IMR-90 (cell line): ENCODE measurements around the gene AP2B1. TPM values are rescaled to one million over a fixed set of nuclear protein-coding genes. Genes with fewer than 3 reads are reported as not detected.

Experiments
- ATAC-seq: fragments of 200-7000 bp; cut with Tn5 transposase; 2 replicates; pipeline ENCODE4 v1.9.1; 2020; ENCODE audit warnings: low read depth, mild to moderate bottlenecking, moderate library complexity
- BruUV-seq: library from RNA; stranded (reverse); fragments of 400-500 nt; replicated peaks from 2 replicates; lab custom pipeline; 2021; lab: Mats Ljungman, UMichigan
- CTCF ChIA-PET: fragments of 300-600 bp; formaldehyde crosslinking; extraction: SDS; loops from one replicate; lab custom pipeline; 2021; ENCODE audit warnings: antibody characterized with exemption; lab: Yijun Ruan, JAX
- POLR2A ChIA-PET: fragments of 300-600 bp; sonication (Branson Sonifier 250); formaldehyde crosslinking; loops from one replicate; lab custom pipeline; 2022; ENCODE audit warnings: antibody characterized with exemption; ENCODE audit not compliant: unreplicated experiment; lab: Charles Lee
- DNase-seq: peaks from one replicate; pipeline ENCODE4 v3.0.0; 2013
- H2AFZ ChIP-seq: replicated peaks from 2 replicates; pipeline ENCODE3; 2013; ENCODE audit warnings: low read length, mild to moderate bottlenecking; ENCODE audit not compliant: poor library complexity
- H2AK5ac ChIP-seq: 2 replicates; pipeline ENCODE4 v1.6.1; 2013; ENCODE audit warnings: low read depth, low read length, inconsistent platforms
- H2AK9ac ChIP-seq: replicated peaks from 2 replicates; pipeline ENCODE3; 2013; ENCODE audit warnings: mild to moderate bottlenecking, low read depth, low read length, moderate library complexity; ENCODE audit not compliant: poor library complexity
- H2BK120ac ChIP-seq: 2 replicates; pipeline ENCODE4 v1.6.1; 2013; ENCODE audit warnings: low read depth, low read length, inconsistent platforms
- H2BK15ac ChIP-seq: 3 replicates; pipeline ENCODE4 v1.6.1; 2013; ENCODE audit warnings: low read depth, low read length, inconsistent platforms
- H2BK20ac ChIP-seq: 2 replicates; pipeline ENCODE4 v1.6.1; 2013; ENCODE audit warnings: low read depth, mild to moderate bottlenecking, inconsistent platforms, low read length, moderate library complexity
- H2BK5ac ChIP-seq: 2 replicates; pipeline ENCODE4 v1.6.1; 2013; ENCODE audit warnings: mild to moderate bottlenecking, low read depth, low read length, inconsistent platforms; ENCODE audit not compliant: poor library complexity, severe bottlenecking
- H3K14ac ChIP-seq: replicated peaks from 2 replicates; pipeline ENCODE4 v1.6.1; 2013; ENCODE audit warnings: low read depth, low read length, inconsistent platforms
- H3K18ac ChIP-seq: 2 replicates; pipeline ENCODE4 v1.6.1; 2013; ENCODE audit warnings: low read depth, low read length, control low read depth
- H3K23ac ChIP-seq: 2 replicates; pipeline ENCODE4 v1.6.1; 2013; ENCODE audit warnings: low read depth, low read length, inconsistent platforms
- H3K27ac ChIP-seq: 2 replicates; pipeline ENCODE4 v1.5.1; 2013; ENCODE audit warnings: mild to moderate bottlenecking, control low read depth, low read length; ENCODE audit not compliant: insufficient read depth
- H3K27me3 ChIP-seq: 2 replicates; pipeline ENCODE4 v1.6.1; 2013; ENCODE audit warnings: low read length; ENCODE audit not compliant: control insufficient read depth, insufficient read depth
- H3K36me3 ChIP-seq: 2 replicates; pipeline ENCODE4 v1.6.1; 2013; ENCODE audit warnings: low read length, mixed read lengths; ENCODE audit not compliant: control insufficient read depth, insufficient read depth
- H3K4ac ChIP-seq: 2 replicates; pipeline ENCODE4 v1.6.1; 2013; ENCODE audit warnings: low read depth, low read length, inconsistent platforms
- H3K4me1 ChIP-seq: 2 replicates; pipeline ENCODE4 v1.6.1; 2013; ENCODE audit warnings: low read length, mixed read lengths; ENCODE audit not compliant: control insufficient read depth, insufficient read depth
- H3K4me2 ChIP-seq: 2 replicates; pipeline ENCODE4 v1.6.1; 2013; ENCODE audit warnings: low read depth, mild to moderate bottlenecking, control low read depth, low read length, moderate library complexity
- H3K4me3 ChIP-seq: 2 replicates; pipeline ENCODE4 v1.5.1; 2013; ENCODE audit warnings: low read depth, mild to moderate bottlenecking, control low read depth, low read length, moderate library complexity; ENCODE audit not compliant: insufficient read depth
- H3K56ac ChIP-seq: 2 replicates; pipeline ENCODE4 v1.6.1; 2013; ENCODE audit warnings: low read length, inconsistent platforms; ENCODE audit not compliant: insufficient read depth; ENCODE audit errors: extremely low read depth
- H3K79me1 ChIP-seq, 2 experiments: 2 replicates each; pipeline ENCODE4 v1.6.1; 2013; ENCODE audit warnings: low read length in 2 of 2, inconsistent platforms in 1 of 2, low read depth in 1 of 2
- H3K9ac ChIP-seq: 2 replicates; pipeline ENCODE4 v1.6.1; 2013; ENCODE audit warnings: low read depth, low read length, control low read depth
- H3K9me1 ChIP-seq: 2 replicates; pipeline ENCODE4 v1.6.1; 2013; ENCODE audit warnings: low read length, inconsistent platforms; ENCODE audit not compliant: insufficient read depth
- H3K9me3 ChIP-seq: 2 replicates; pipeline ENCODE4 v1.6.1; 2013; ENCODE audit warnings: low read length; ENCODE audit not compliant: control insufficient read depth, insufficient read depth
- H4K20me1 ChIP-seq: 2 replicates; pipeline ENCODE4 v1.6.1; 2013; ENCODE audit warnings: low read length, inconsistent platforms; ENCODE audit not compliant: insufficient read depth
- H4K5ac ChIP-seq: 2 replicates; pipeline ENCODE4 v1.6.1; 2013; ENCODE audit warnings: mild to moderate bottlenecking, low read depth, low read length, control low read depth
- H4K8ac ChIP-seq, 2 experiments: 2 replicates each; pipeline ENCODE4 v1.6.1; 2013; ENCODE audit warnings: low read depth in 2 of 2, low read length in 2 of 2, control low read depth in 1 of 2, inconsistent platforms in 1 of 2
- H4K91ac ChIP-seq: 2 replicates; pipeline ENCODE4 v1.6.1; 2013; ENCODE audit warnings: low read depth, low read length, inconsistent platforms; ENCODE audit not compliant: insufficient read depth
- MAFK ChIP-seq: IDR thresholded peaks from 2 replicates; pipeline ENCODE4 v1.6.1; 2012; ENCODE audit warnings: low read depth, low read length, improper control_type of control experiment
- POLR2A ChIP-seq: IDR thresholded peaks from 2 replicates; pipeline ENCODE4 v1.6.1; 2012; ENCODE audit warnings: mild to moderate bottlenecking, low read depth, low read length
- SMC3 ChIP-seq: fragments of 150-350 bp; IDR thresholded peaks from 2 replicates; pipeline ENCODE4 v1.6.1; 2016; ENCODE audit warnings: low read depth, mild to moderate bottlenecking, antibody characterized with exemption, low read length, moderate library complexity
- WGBS, 2 experiments: methylation state at CpG; one replicate each; pipeline versions ENCODE4 v1.1.5 to v1.1.7; 2013; ENCODE audit warnings: missing lambda C conversion rate in 2 of 2; ENCODE audit not compliant: insufficient read length in 1 of 2; ENCODE audit errors: extremely low coverage in 2 of 2; 5-methylcytosine and 5-hydroxymethylcytosine counted together
- dilution Hi-C: fragments of 300-500 bp; cut with HindIII; formaldehyde crosslinking; loops from one replicate; pipeline ENCODE4 v1.14.3; 2018; ENCODE audit warnings: low sequenced_read_pairs; ENCODE audit not compliant: unreplicated experiment
- in situ Hi-C: fragments of 300-500 bp; cut with MboI; formaldehyde crosslinking; loops from 3 replicates; pipeline ENCODE4 v1.14.3; 2019; ENCODE audit warnings: low sequenced_read_pairs, inconsistent platforms, mixed read lengths
- intact Hi-C: fragments of 100-400 bp; cut with micrococcal nuclease; formaldehyde crosslinking; loops from 2 replicates; pipeline ENCODE4 v1.10.0; 2022
- polyA plus RNA-seq, 3 experiments: library from polyadenylated mRNA; depleted of rRNA; stranded (reverse); fragments of >200 nt; gene quantifications; 2 replicates each; pipeline ENCODE4 v1.2.3, GENCODE V29; 2012; ENCODE audit warnings: low replicate concordance in 1 of 3
- total RNA-seq: library from RNA; depleted of rRNA; stranded (reverse); fragments of >200 nt; gene quantifications from 2 replicates; pipeline ENCODE4 v1.2.3, GENCODE V29; 2012
- TF ChIP-seq, protein P1 (sequence below): fragments of 150-350 bp; IDR thresholded peaks from 2 replicates; pipeline ENCODE4 v1.6.1; 2017; ENCODE audit warnings: mild to moderate bottlenecking, antibody characterized with exemption, low read length, low read depth
- TF ChIP-seq, protein P2 (sequence below): conservative IDR thresholded peaks from 2 replicates; pipeline ENCODE4 v1.5.1; 2012; ENCODE audit warnings: mild to moderate bottlenecking, low read depth, low read length, improper control_type of control experiment

AP2B1 gene
- total and polyA plus RNA-seq, 2 of the 4 experiments (the other 2 are of a cell fraction): 102 to 125 TPM

DNA sequence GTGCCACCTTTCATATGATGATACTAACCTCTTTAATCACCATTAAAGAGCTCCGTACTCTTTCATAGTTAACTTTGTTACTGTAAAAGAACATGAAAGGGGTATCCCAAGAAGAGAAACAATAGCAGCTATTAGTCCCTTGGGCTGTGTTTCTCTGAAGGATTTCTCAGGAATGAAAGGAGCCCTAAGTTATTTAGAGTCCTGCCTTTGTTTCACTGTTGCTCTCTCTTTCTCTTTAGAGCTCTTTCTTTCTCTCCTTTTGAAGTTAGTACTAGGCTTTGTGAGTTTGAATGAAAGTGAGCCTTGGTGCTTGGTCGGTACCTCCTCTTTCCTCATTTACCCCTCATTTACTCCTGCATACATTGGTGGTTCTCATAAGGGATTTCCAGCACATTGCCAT, 123.8 kb downstream of the AP2B1 start:
- WGBS, 2 experiments: no CpG with 5 or more reads among the region's 2 CpGs
- Histone ChIP-seq H2BK15ac (no peak overlapping the region), H2AFZ (no peak overlapping the region), H3K36me3 (peaks cover 19% of the 10 kb centered on the region), H2BK5ac (no peak overlapping the region), H3K27me3 (no peaks in the 10 kb centered on the region), H3K18ac (no peak overlapping the region), H3K4me2 (no peak overlapping the region), H3K4ac (no peak overlapping the region), H3K4me3 (no peak overlapping the region), H3K9me1 (peaks cover 3% of the 10 kb centered on the region; the same call in 1 of the 2 replicates), H3K14ac (no peak overlapping the region), H4K91ac (no peak overlapping the region), H3K56ac (no peak overlapping the region), H4K5ac (no peak overlapping the region), H3K79me1 (peaks cover 6 to 23% of the 10 kb centered on the region in 2 experiments), H2BK120ac (no peak overlapping the region), H3K23ac (no peak overlapping the region), H3K4me1 (peaks cover 2% of the 10 kb centered on the region), H2AK5ac (no peak overlapping the region), H3K27ac (no peak overlapping the region), H4K20me1 (peaks cover 10% of the 10 kb centered on the region; the same call in 1 of the 2 replicates), H2BK20ac (no peak overlapping the region), H3K9ac (no peak overlapping the region), H2AK9ac (no peak overlapping the region), H3K9me3 (no peaks in the 10 kb centered on the region), H4K8ac (no peak overlapping the region)
- no peak for TF ChIP-seq POLR2A
- TF ChIP-seq, protein P1, sequence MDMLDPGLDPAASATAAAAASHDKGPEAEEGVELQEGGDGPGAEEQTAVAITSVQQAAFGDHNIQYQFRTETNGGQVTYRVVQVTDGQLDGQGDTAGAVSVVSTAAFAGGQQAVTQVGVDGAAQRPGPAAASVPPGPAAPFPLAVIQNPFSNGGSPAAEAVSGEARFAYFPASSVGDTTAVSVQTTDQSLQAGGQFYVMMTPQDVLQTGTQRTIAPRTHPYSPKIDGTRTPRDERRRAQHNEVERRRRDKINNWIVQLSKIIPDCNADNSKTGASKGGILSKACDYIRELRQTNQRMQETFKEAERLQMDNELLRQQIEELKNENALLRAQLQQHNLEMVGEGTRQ: no peak
- TF ChIP-seq SMC3: no peak
- no peak for TF ChIP-seq MAFK
- TF ChIP-seq, protein P2, sequence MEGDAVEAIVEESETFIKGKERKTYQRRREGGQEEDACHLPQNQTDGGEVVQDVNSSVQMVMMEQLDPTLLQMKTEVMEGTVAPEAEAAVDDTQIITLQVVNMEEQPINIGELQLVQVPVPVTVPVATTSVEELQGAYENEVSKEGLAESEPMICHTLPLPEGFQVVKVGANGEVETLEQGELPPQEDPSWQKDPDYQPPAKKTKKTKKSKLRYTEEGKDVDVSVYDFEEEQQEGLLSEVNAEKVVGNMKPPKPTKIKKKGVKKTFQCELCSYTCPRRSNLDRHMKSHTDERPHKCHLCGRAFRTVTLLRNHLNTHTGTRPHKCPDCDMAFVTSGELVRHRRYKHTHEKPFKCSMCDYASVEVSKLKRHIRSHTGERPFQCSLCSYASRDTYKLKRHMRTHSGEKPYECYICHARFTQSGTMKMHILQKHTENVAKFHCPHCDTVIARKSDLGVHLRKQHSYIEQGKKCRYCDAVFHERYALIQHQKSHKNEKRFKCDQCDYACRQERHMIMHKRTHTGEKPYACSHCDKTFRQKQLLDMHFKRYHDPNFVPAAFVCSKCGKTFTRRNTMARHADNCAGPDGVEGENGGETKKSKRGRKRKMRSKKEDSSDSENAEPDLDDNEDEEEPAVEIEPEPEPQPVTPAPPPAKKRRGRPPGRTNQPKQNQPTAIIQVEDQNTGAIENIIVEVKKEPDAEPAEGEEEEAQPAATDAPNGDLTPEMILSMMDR: no peak
- dilution Hi-C loops: no loop called here
- ATAC-seq (no peak), DNase-seq (no peak)
- intact Hi-C loops: loop anchor here (5.0 kb wide), 1 partner anchor 34 kb away; no protein-coding TSS in a partner anchor
- CTCF ChIA-PET: no interaction called here
- POLR2A ChIA-PET: no interaction called here
- BruUV-seq: no TSS peak
- in situ Hi-C loops: no loop called here
